ENCODE measurements around the gene PPP1R12B.
"Not testable (repeated sequence)": the region's sequence is repeated elsewhere in the genome, so short reads cannot be mapped to it uniquely, and the experiment has no call there.

Gene PPP1R12B

GRCh38 chr1:202395831-202396230, 47.3 kb downstream of the PPP1R12B start:
- not testable (repeated sequence) for H3K18ac ChIP-seq (ENCODE audit: low read length); H3K14ac ChIP-seq (ENCODE audit: low read length); H2BK15ac ChIP-seq (ENCODE audit: low read length); H2BK5ac ChIP-seq (ENCODE audit: low read length); H3K27me3 ChIP-seq (ENCODE audit: control insufficient read depth in 3 of 3, insufficient read depth in 3 of 3, low read depth in 1 of 3, low read length in 3 of 3); H4K91ac ChIP-seq (ENCODE audit: low read depth, low read length, poor library complexity); H3K4me1 ChIP-seq (ENCODE audit: control insufficient read depth in 2 of 2, insufficient read depth in 1 of 2, low read depth in 1 of 2, low read length in 2 of 2); H3K79me1 ChIP-seq (ENCODE audit: low read depth, low read length); H3K9me3 ChIP-seq (replicated peaks in 1 of 2; ENCODE audit: control insufficient read depth in 2 of 2, insufficient read depth in 1 of 2, low read depth in 1 of 2, low read length in 2 of 2); H2AK5ac ChIP-seq (ENCODE audit: low read depth, low read length); H3K9ac ChIP-seq (ENCODE audit: low read depth, low read length, poor library complexity); H3K36me3 ChIP-seq (replicated peaks in 1 of 2; ENCODE audit: control insufficient read depth in 2 of 2, insufficient read depth in 2 of 2, low read length in 2 of 2); H2BK12ac ChIP-seq (ENCODE audit: low read length); DNase-seq (ENCODE audit: low spot score); H3K27ac ChIP-seq (replicated peaks; ENCODE audit: low read length); H4K8ac ChIP-seq (ENCODE audit: low read depth, low read length); H2BK120ac ChIP-seq (ENCODE audit: low read depth, low read length); H3K4ac ChIP-seq (ENCODE audit: low read length); H3K4me2 ChIP-seq (ENCODE audit: insufficient read depth, low read length, poor library complexity, severe bottlenecking); H3K4me3 ChIP-seq (ENCODE audit: low read length in 2 of 2); H2AFZ ChIP-seq (ENCODE audit: low read length); H3K23ac ChIP-seq (ENCODE audit: low read depth, low read length, poor library complexity)
- WGBS, 2 donors (ENCODE audit: extremely low coverage in 2 of 2, insufficient read length in 2 of 2, insufficient replicate concordance in 1 of 2): no CpG with 5 or more reads among the region's 3 CpGs

GRCh38 chr1:202397256-202397655, 48.8 kb downstream of the PPP1R12B start:
- H4K8ac ChIP-seq (ENCODE audit: low read depth, low read length): no peak overlapping the region
- no peak overlapping the region for H2BK120ac ChIP-seq (ENCODE audit: low read depth, low read length)
- H4K91ac ChIP-seq (ENCODE audit: low read depth, low read length, poor library complexity): no peak overlapping the region
- no peaks in the 10 kb centered on the region for H3K4me1 ChIP-seq (ENCODE audit: control insufficient read depth in 2 of 2, insufficient read depth in 1 of 2, low read depth in 1 of 2, low read length in 2 of 2)
- H2BK12ac ChIP-seq (ENCODE audit: low read length): no peak overlapping the region
- H2BK5ac ChIP-seq (ENCODE audit: low read length): no peak overlapping the region
- H2BK15ac ChIP-seq (ENCODE audit: low read length): no peak overlapping the region
- no peak overlapping the region for H3K14ac ChIP-seq (ENCODE audit: low read length)
- H3K4me2 ChIP-seq (ENCODE audit: insufficient read depth, low read length, poor library complexity, severe bottlenecking): no peak overlapping the region
- no peaks in the 10 kb centered on the region for H3K36me3 ChIP-seq (replicated peaks in 1 of 2; ENCODE audit: control insufficient read depth in 2 of 2, insufficient read depth in 2 of 2, low read length in 2 of 2)
- H3K79me1 ChIP-seq (ENCODE audit: low read depth, low read length): no peaks in the 10 kb centered on the region
- H3K27me3 ChIP-seq (ENCODE audit: control insufficient read depth in 3 of 3, insufficient read depth in 3 of 3, low read depth in 1 of 3, low read length in 3 of 3): no peaks in the 10 kb centered on the region
- H2AFZ ChIP-seq (ENCODE audit: low read length): no peak overlapping the region
- no peak overlapping the region for H2AK5ac ChIP-seq (ENCODE audit: low read depth, low read length)
- no peaks in the 10 kb centered on the region for H3K9me3 ChIP-seq (replicated peaks in 1 of 2; ENCODE audit: control insufficient read depth in 2 of 2, insufficient read depth in 1 of 2, low read depth in 1 of 2, low read length in 2 of 2)
- no peak overlapping the region for H3K18ac ChIP-seq (ENCODE audit: low read length)
- H3K27ac ChIP-seq (replicated peaks; ENCODE audit: low read length): no peak overlapping the region
- DNase-seq (ENCODE audit: low spot score): no peak
- H3K4me3 ChIP-seq (ENCODE audit: low read length in 2 of 2): no peak overlapping the region
- H3K9ac ChIP-seq (ENCODE audit: low read depth, low read length, poor library complexity): no peak overlapping the region
- no peak overlapping the region for H3K4ac ChIP-seq (ENCODE audit: low read length)
- H3K23ac ChIP-seq (ENCODE audit: low read depth, low read length, poor library complexity): no peak overlapping the region

DNA sequence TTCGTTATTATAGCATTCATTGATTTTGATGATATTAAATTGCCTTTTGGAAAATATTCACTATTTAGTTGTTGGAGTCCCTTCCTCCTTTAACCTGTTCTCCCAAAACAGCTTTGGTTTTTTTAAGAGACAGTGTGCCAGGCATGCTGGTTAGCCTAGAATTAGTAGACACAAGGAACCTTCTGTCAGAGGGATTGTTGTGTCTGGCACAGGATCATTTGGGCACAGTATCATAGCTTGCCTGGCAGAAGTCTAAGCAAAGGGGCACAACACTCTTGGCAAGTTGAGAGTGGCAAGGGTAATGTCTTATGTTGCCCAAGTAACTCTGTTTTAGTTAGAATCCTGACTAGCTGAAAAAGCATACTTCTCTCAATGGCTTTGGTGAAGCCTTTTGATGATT, 49.9 kb downstream of the PPP1R12B start:
- not testable (repeated sequence) for H3K9ac ChIP-seq (ENCODE audit: low read depth, low read length, poor library complexity); H3K4me3 ChIP-seq (ENCODE audit: low read length in 2 of 2)
- no CpG with 5 or more reads among the region's 1 CpG for WGBS, 2 donors (ENCODE audit: extremely low coverage in 2 of 2, insufficient read length in 2 of 2, insufficient replicate concordance in 1 of 2)

GRCh38 chr1:202401771-202402170, 53.3 kb downstream of the PPP1R12B start:
- H3K36me3 ChIP-seq (replicated peaks in 1 of 2; ENCODE audit: control insufficient read depth in 2 of 2, insufficient read depth in 2 of 2, low read length in 2 of 2); H2BK5ac ChIP-seq (ENCODE audit: low read length); H3K4me1 ChIP-seq (ENCODE audit: control insufficient read depth in 2 of 2, insufficient read depth in 1 of 2, low read depth in 1 of 2, low read length in 2 of 2); H3K4me2 ChIP-seq (ENCODE audit: insufficient read depth, low read length, poor library complexity, severe bottlenecking); H2BK12ac ChIP-seq (ENCODE audit: low read length); H3K4me3 ChIP-seq (ENCODE audit: low read length in 2 of 2); DNase-seq (ENCODE audit: low spot score); H3K79me1 ChIP-seq (ENCODE audit: low read depth, low read length); H4K8ac ChIP-seq (ENCODE audit: low read depth, low read length); H2BK15ac ChIP-seq (ENCODE audit: low read length); H2BK120ac ChIP-seq (ENCODE audit: low read depth, low read length); H3K27me3 ChIP-seq (ENCODE audit: control insufficient read depth in 3 of 3, insufficient read depth in 3 of 3, low read depth in 1 of 3, low read length in 3 of 3); H2AFZ ChIP-seq (ENCODE audit: low read length); H3K9ac ChIP-seq (ENCODE audit: low read depth, low read length, poor library complexity); H3K14ac ChIP-seq (ENCODE audit: low read length); H3K18ac ChIP-seq (ENCODE audit: low read length); H2AK5ac ChIP-seq (ENCODE audit: low read depth, low read length); H3K9me3 ChIP-seq (replicated peaks in 1 of 2; ENCODE audit: control insufficient read depth in 2 of 2, insufficient read depth in 1 of 2, low read depth in 1 of 2, low read length in 2 of 2); H3K27ac ChIP-seq (replicated peaks; ENCODE audit: low read length); H4K91ac ChIP-seq (ENCODE audit: low read depth, low read length, poor library complexity); H3K4ac ChIP-seq (ENCODE audit: low read length); H3K23ac ChIP-seq (ENCODE audit: low read depth, low read length, poor library complexity): not testable (repeated sequence)
- no CpG with 5 or more reads among the region's 1 CpG for WGBS, 2 donors (ENCODE audit: extremely low coverage in 2 of 2, insufficient read length in 2 of 2, insufficient replicate concordance in 1 of 2)

More for the DNA sequence above, 49.9 kb downstream of the PPP1R12B start:
- H3K4me2 ChIP-seq (ENCODE audit: insufficient read depth, low read length, poor library complexity, severe bottlenecking); H2BK5ac ChIP-seq (ENCODE audit: low read length); H3K79me1 ChIP-seq (ENCODE audit: low read depth, low read length); H3K4ac ChIP-seq (ENCODE audit: low read length); H2AFZ ChIP-seq (ENCODE audit: low read length); H3K27ac ChIP-seq (replicated peaks; ENCODE audit: low read length); H3K36me3 ChIP-seq (replicated peaks in 1 of 2; ENCODE audit: control insufficient read depth in 2 of 2, insufficient read depth in 2 of 2, low read length in 2 of 2); H3K23ac ChIP-seq (ENCODE audit: low read depth, low read length, poor library complexity); H2BK120ac ChIP-seq (ENCODE audit: low read depth, low read length); H3K9me3 ChIP-seq (replicated peaks in 1 of 2; ENCODE audit: control insufficient read depth in 2 of 2, insufficient read depth in 1 of 2, low read depth in 1 of 2, low read length in 2 of 2); H3K4me1 ChIP-seq (ENCODE audit: control insufficient read depth in 2 of 2, insufficient read depth in 1 of 2, low read depth in 1 of 2, low read length in 2 of 2); H4K91ac ChIP-seq (ENCODE audit: low read depth, low read length, poor library complexity); H2AK5ac ChIP-seq (ENCODE audit: low read depth, low read length); H2BK15ac ChIP-seq (ENCODE audit: low read length); DNase-seq (ENCODE audit: low spot score); H3K27me3 ChIP-seq (ENCODE audit: control insufficient read depth in 3 of 3, insufficient read depth in 3 of 3, low read depth in 1 of 3, low read length in 3 of 3); H3K18ac ChIP-seq (ENCODE audit: low read length); H3K14ac ChIP-seq (ENCODE audit: low read length); H2BK12ac ChIP-seq (ENCODE audit: low read length); H4K8ac ChIP-seq (ENCODE audit: low read depth, low read length): not testable (repeated sequence)

Data from neuronal stem cell (in vitro differentiated cells).